CD14-positive monocyte (primary cell): ENCODE measurements around the gene TUBA4A. TPM values are rescaled to one million over a fixed set of nuclear protein-coding genes. Genes with fewer than 3 reads are reported as not detected.

Experiments
- DNase-seq, 3 donors: peaks; one replicate each; pipeline ENCODE4 v3.0.0-alpha.2; 2011 to 2022
- H2AFZ ChIP-seq: 2 replicates; pipeline ENCODE4 v1.6.0; 2012; ENCODE audit warnings: mild to moderate bottlenecking, low read depth, low read length, inconsistent platforms; ENCODE audit not compliant: insufficient read depth, poor library complexity, severe bottlenecking
- H3K27ac ChIP-seq, 2 donors: 1 replicate in 1 of 2; 2 replicates in 1 of 2; pipeline ENCODE4 v1.5.1; 2012 to 2013; ENCODE audit warnings: low read length in 2 of 2, control low read depth in 1 of 2, inconsistent platforms in 1 of 2, low read depth in 1 of 2, mild to moderate bottlenecking in 1 of 2
- H3K27me3 ChIP-seq, 2 donors: one replicate each; pipeline versions ENCODE4 v1.6.0 to v1.6.1; 2011 to 2013; ENCODE audit warnings: low read length in 2 of 2; ENCODE audit not compliant: control insufficient read depth in 2 of 2, insufficient read depth in 2 of 2
- H3K36me3 ChIP-seq, 2 donors: replicated peaks in 1 of 2; 1 replicate in 1 of 2; 2 replicates in 1 of 2; pipeline versions ENCODE4 v1.5.1 to v1.6.1; 2012 to 2013; ENCODE audit warnings: low read length in 2 of 2, control low read depth in 1 of 2, inconsistent platforms in 1 of 2, mild to moderate bottlenecking in 1 of 2; ENCODE audit not compliant: insufficient read depth in 2 of 2, control insufficient read depth in 1 of 2
- H3K4me1 ChIP-seq, 2 donors: 1 replicate in 1 of 2; 2 replicates in 1 of 2; pipeline versions ENCODE4 v1.5.1 to v1.6.1; 2012 to 2013; ENCODE audit warnings: low read length in 2 of 2, control low read depth in 1 of 2, inconsistent platforms in 1 of 2, mild to moderate bottlenecking in 1 of 2, moderate library complexity in 1 of 2; ENCODE audit not compliant: insufficient read depth in 2 of 2, control insufficient read depth in 1 of 2
- H3K4me2 ChIP-seq: replicated peaks from 2 replicates; pipeline ENCODE3; 2012; ENCODE audit warnings: low read length, moderate library complexity, mild to moderate bottlenecking; ENCODE audit not compliant: poor library complexity, severe bottlenecking; ENCODE audit errors: extremely low read depth
- H3K4me3 ChIP-seq, 3 experiments: fragments of 200-600 bp in 1 of 3; sonication (generic) in 1 of 3; replicated peaks in 1 of 3; 1 replicate in 2 of 3; 2 replicates in 1 of 3; pipeline ENCODE4 v1.5.1; 2011 to 2013; ENCODE audit warnings: low read length in 3 of 3, mild to moderate bottlenecking in 3 of 3, control low read depth in 2 of 3, low read depth in 2 of 3, inconsistent platforms in 1 of 3, moderate library complexity in 1 of 3
- H3K79me2 ChIP-seq: 2 replicates; pipeline ENCODE4 v1.6.0; 2012; ENCODE audit warnings: mild to moderate bottlenecking, control low read depth, inconsistent platforms, low read length, moderate library complexity; ENCODE audit not compliant: insufficient read depth
- H3K9ac ChIP-seq: 2 replicates; pipeline ENCODE4 v1.6.0; 2017; ENCODE audit warnings: low read length, mild to moderate bottlenecking; ENCODE audit not compliant: insufficient read depth, poor library complexity, severe bottlenecking
- H3K9me3 ChIP-seq, 2 donors: replicated peaks in 1 of 2; 1 replicate in 1 of 2; 2 replicates in 1 of 2; pipeline versions ENCODE4 v1.5.1 to v1.6.1; 2012 to 2013; ENCODE audit warnings: low read length in 2 of 2, control low read depth in 1 of 2; ENCODE audit not compliant: control insufficient read depth in 1 of 2, insufficient read depth in 1 of 2
- H4K20me1 ChIP-seq: 2 replicates; pipeline ENCODE4 v1.6.0; 2012; ENCODE audit warnings: mild to moderate bottlenecking, low read length, control low read depth, moderate library complexity; ENCODE audit not compliant: insufficient read depth
- H3K27ac Mint-ChIP-seq, 7 donors: one replicate each; pipeline ENCODE4 v1.8.0; 2020; ENCODE audit warnings: mild to moderate bottlenecking in 7 of 7, mixed read lengths in 7 of 7, moderate library complexity in 6 of 7, inconsistent platforms in 2 of 7
- H3K27me3 Mint-ChIP-seq, 3 donors: one replicate each; pipeline ENCODE4 v1.8.0; 2021 to 2022; ENCODE audit warnings: low read depth in 3 of 3, mild to moderate bottlenecking in 3 of 3, mixed read lengths in 3 of 3, moderate library complexity in 3 of 3, inconsistent platforms in 1 of 3
- H3K36me3 Mint-ChIP-seq, 2 donors: one replicate each; pipeline ENCODE4 v1.8.0; 2020; ENCODE audit warnings: mixed read lengths in 2 of 2, inconsistent platforms in 1 of 2, mild to moderate bottlenecking in 1 of 2
- H3K4me1 Mint-ChIP-seq: one replicate; pipeline ENCODE4 v1.8.0; 2020; ENCODE audit warnings: mild to moderate bottlenecking, mixed read lengths
- H3K4me3 Mint-ChIP-seq, 2 donors: one replicate each; pipeline ENCODE4 v1.8.0; 2020; ENCODE audit warnings: mild to moderate bottlenecking in 2 of 2, mixed read lengths in 2 of 2, moderate library complexity in 1 of 2
- H3K9me3 Mint-ChIP-seq, 7 donors: one replicate each; pipeline ENCODE4 v1.8.0; 2020 to 2022; ENCODE audit warnings: mixed read lengths in 7 of 7, mild to moderate bottlenecking in 6 of 7, moderate library complexity in 6 of 7, inconsistent platforms in 2 of 7
- WGBS: methylation state at CpG from one replicate; pipeline ENCODE4 v1.1.5; 2013; ENCODE audit warnings: missing lambda C conversion rate; ENCODE audit not compliant: insufficient coverage; 5-methylcytosine and 5-hydroxymethylcytosine counted together
- intact Hi-C, 2 donors: fragments of 100-400 bp; cut with micrococcal nuclease; formaldehyde crosslinking; loops; one replicate each; pipeline versions ENCODE4 v1.15.0 to v1.15.1; 2023
- polyA plus RNA-seq, 3 donors: library from polyadenylated mRNA; depleted of rRNA in 1 of 3; unstranded in 2 of 3; stranded (reverse) in 1 of 3; fragments of 300-500 nt in 2 of 3; fragments of >200 nt in 1 of 3; fragmentation: Illumina TruSeq in 2 of 3; gene quantifications; 1 replicate in 2 of 3; 2 replicates in 1 of 3; pipeline ENCODE4 v1.2.3, GENCODE V29; 2012 to 2021
- TF ChIP-seq, protein P1 (sequence below): fragments of 200-600 bp; IDR thresholded peaks from one replicate; pipeline ENCODE4 v1.8.0; 2022; ENCODE audit warnings: antibody characterized with exemption, mild to moderate bottlenecking

TUBA4A gene
- polyA plus RNA-seq, 3 donors, result 72.7 to 452 (median 81.9) TPM

DNA sequence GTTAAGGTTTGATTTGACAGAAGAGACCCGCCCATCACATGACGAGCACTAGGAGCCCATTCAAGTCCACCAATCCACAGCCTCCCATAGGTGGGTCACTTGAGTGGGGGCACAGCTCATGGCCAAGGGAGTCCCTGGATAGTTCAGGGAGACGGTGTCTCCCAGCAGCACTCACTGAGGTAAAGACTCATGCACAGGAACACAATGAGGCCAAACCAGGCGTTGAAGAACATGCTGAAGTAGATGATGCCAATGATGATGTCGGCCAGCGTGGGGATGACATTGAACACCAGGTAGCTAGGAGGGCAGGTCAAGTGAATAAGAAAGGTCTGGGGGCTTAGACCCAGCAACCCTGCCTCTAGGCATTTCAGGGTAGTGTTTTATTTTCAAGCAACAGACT, 38.9 kb downstream of the TUBA4A start:
- no peak overlapping the region for H3K4me3 Mint-ChIP-seq
- Histone ChIP-seq H3K4me1 (peaks cover 32 to 34% of the 10 kb centered on the region in 2 donors), H4K20me1 (peaks cover 17% of the 10 kb centered on the region), H3K36me3 (peaks cover 2 to 14% of the 10 kb centered on the region in 2 donors), H3K79me2 (no peaks in the 10 kb centered on the region), H3K27ac (no peak overlapping the region), H3K4me3 (no peak overlapping the region), H2AFZ (no peak overlapping the region), H3K9ac (no peak overlapping the region), H3K27me3 (peaks cover 0 to 15% of the 10 kb centered on the region in 2 donors), H3K4me2 (no peak overlapping the region), H3K9me3 (no peaks in the 10 kb centered on the region)
- WGBS, result 100% methylated on average over 3 of the region's 6 CpGs
- DNase-seq, result no peak
- intact Hi-C loops, result loop anchor here (5.0 kb wide), 3 partner anchors 37 to 52 kb away; partner anchors contain the start of genes TUBA4A (in 2 of the 2), TUBA4B (in 2 of the 2), CNPPD1 (in 1 of the 2) and NHEJ1 (in 1 of the 2)
- TF ChIP-seq, protein P1, sequence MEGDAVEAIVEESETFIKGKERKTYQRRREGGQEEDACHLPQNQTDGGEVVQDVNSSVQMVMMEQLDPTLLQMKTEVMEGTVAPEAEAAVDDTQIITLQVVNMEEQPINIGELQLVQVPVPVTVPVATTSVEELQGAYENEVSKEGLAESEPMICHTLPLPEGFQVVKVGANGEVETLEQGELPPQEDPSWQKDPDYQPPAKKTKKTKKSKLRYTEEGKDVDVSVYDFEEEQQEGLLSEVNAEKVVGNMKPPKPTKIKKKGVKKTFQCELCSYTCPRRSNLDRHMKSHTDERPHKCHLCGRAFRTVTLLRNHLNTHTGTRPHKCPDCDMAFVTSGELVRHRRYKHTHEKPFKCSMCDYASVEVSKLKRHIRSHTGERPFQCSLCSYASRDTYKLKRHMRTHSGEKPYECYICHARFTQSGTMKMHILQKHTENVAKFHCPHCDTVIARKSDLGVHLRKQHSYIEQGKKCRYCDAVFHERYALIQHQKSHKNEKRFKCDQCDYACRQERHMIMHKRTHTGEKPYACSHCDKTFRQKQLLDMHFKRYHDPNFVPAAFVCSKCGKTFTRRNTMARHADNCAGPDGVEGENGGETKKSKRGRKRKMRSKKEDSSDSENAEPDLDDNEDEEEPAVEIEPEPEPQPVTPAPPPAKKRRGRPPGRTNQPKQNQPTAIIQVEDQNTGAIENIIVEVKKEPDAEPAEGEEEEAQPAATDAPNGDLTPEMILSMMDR, result no peak
- H3K36me3 Mint-ChIP-seq, result peaks cover 36 to 38% of the 10 kb centered on the region in 2 donors
- peaks cover 0 to 2% (median 0%) of the 10 kb centered on the region in 7 donors for H3K9me3 Mint-ChIP-seq
- H3K27ac Mint-ChIP-seq, result no peak overlapping the region
- peaks cover 37% of the 10 kb centered on the region for H3K4me1 Mint-ChIP-seq
- H3K27me3 Mint-ChIP-seq, result peaks cover 19 to 26% (median 20%) of the 10 kb centered on the region in 3 donors

DNA sequence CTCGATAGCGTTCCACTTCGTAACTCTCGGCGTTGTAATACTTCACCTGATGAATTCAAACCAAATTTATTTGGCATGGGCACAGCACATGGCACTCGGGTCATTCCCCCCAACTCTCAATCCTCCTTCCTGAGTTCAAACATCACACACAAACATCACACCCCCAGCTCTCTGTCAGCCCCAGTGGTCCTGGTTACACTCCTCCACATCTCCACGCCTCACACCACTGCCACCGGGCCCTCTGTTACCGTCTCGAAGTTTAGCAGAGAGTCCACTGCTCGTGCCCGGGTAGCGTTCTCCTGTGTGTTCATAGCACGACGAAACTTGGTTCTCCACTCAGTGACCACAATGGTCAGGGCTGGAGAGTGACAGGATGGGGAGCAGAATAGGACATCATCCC, 39.6 kb downstream of the TUBA4A start:
- H3K9ac ChIP-seq, result no peak overlapping the region
- peaks cover 13 to 21% (median 19%) of the 10 kb centered on the region in 3 donors for H3K27me3 Mint-ChIP-seq
- over 99% methylated on average over 7 of the region's 15 CpGs for WGBS
- H3K4me3 ChIP-seq, result no peak overlapping the region
- intact Hi-C loops, result loop anchor here in 1 of 2 donors (5.0 kb wide), 1 partner anchor 52 kb away; the partner anchor contains the start of gene NHEJ1
- H3K4me1 Mint-ChIP-seq, result peaks cover 35% of the 10 kb centered on the region
- TF ChIP-seq, protein P1, result no peak
- peaks cover 26 to 28% of the 10 kb centered on the region in 2 donors for H3K4me1 ChIP-seq
- H3K9me3 ChIP-seq, result no peaks in the 10 kb centered on the region
- no peak overlapping the region for H3K27ac Mint-ChIP-seq
- no peak overlapping the region for H3K4me3 Mint-ChIP-seq
- no peak for DNase-seq
- peaks cover under 1 to 16% of the 10 kb centered on the region in 2 donors for H3K36me3 ChIP-seq
- no peaks in the 10 kb centered on the region for H3K79me2 ChIP-seq
- peaks cover 36 to 37% of the 10 kb centered on the region in 2 donors for H3K36me3 Mint-ChIP-seq
- H3K4me2 ChIP-seq, result no peak overlapping the region
- peaks cover 0 to 2% (median 0%) of the 10 kb centered on the region in 7 donors for H3K9me3 Mint-ChIP-seq
- H4K20me1 ChIP-seq, result peaks cover 10% of the 10 kb centered on the region
- no peak overlapping the region for H3K27ac ChIP-seq
- H2AFZ ChIP-seq, result no peak overlapping the region
- H3K27me3 ChIP-seq, result peaks cover 0 to 9% of the 10 kb centered on the region in 2 donors
